Activated CD4-positive, alpha-beta T cell treated with anti-CD3 and anti-CD28 coated beads, Interleukin-2, amount 50 U/mL, for 24 hours (primary cell): ENCODE data around the gene TERT.
"Not testable (repeated sequence)": the region's sequence is repeated elsewhere in the genome, so short reads cannot be mapped to it uniquely, and the experiment has no call there.

Source experiments
- DNase-seq, 2 donors: peaks; one replicate each; pipeline ENCODE4 v3.0.0-alpha.2; 2020; ENCODE audit warnings: low read depth in 1 of 2, low spot score in 1 of 2

Gene TERT

DNA sequence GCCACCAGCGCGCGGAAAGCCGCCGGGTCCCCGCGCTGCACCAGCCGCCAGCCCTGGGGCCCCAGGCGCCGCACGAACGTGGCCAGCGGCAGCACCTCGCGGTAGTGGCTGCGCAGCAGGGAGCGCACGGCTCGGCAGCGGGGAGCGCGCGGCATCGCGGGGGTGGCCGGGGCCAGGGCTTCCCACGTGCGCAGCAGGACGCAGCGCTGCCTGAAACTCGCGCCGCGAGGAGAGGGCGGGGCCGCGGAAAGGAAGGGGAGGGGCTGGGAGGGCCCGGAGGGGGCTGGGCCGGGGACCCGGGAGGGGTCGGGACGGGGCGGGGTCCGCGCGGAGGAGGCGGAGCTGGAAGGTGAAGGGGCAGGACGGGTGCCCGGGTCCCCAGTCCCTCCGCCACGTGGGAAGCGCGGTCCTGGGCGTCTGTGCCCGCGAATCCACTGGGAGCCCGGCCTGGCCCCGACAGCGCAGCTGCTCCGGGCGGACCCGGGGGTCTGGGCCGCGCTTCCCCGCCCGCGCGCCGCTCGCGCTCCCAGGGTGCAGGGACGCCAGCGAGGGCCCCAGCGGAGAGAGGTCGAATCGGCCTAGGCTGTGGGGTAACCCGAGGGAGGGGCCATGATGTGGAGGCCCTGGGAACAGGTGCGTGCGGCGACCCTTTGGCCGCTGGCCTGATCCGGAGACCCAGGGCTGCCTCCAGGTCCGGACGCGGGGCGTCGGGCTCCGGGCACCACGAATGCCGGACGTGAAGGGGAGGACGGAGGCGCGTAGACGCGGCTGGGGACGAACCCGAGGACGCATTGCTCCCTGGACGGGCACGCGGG is at the start of gene TERT:
TERT (minus strand) TSS at position 234 of the 815 bp plus-strand sequence; CDS start at position 155, 79 bp downstream.
- DNase-seq, result peak; percentile 71 to 78

DNA sequence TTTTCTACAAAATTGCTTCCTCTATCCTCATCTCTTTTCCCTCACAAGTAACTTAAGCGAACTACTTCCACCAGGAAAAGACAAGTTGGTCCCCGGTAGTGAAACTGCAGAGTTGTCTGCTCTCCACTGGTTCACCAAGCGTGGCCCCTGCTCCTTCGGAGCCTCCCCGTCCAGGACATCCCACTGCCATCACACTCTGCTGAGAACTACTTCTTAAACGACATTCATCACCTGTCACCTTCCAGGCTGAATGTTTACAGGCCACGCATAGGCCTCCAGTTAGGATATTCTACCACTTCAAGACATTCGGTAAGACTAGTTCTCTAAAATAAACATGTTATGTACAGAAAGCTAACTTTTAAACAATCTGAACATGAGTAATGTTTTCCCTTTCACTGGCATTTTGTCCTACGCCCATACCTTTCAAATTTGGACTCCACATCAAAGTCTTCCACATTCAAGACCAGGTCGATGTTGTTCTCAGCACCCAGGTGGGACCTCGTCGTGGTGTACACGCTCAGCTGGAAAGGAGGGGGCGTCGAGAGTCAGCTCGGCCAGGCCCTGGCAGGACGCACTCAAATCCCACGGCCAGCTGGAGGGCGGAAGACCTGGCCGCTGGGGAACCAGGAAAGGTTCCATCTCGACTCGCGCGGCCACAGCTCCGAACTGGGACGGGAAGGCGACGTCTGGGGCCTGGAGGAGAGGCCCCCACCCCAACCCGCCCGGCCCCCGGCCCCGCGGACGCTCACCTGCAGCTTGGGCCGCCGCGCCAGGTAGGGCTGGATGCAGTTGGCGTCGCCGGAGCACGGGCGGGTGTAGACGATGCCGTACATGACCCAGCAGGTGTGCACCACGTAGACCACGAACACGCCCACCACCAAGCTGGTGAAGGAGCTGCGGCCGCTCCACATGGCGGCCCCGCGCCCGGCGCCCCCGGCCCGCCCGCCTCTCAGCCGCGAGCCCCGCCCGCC is 49.3 kb upstream of the TERT start:
- DNase-seq, result no peak

DNA sequence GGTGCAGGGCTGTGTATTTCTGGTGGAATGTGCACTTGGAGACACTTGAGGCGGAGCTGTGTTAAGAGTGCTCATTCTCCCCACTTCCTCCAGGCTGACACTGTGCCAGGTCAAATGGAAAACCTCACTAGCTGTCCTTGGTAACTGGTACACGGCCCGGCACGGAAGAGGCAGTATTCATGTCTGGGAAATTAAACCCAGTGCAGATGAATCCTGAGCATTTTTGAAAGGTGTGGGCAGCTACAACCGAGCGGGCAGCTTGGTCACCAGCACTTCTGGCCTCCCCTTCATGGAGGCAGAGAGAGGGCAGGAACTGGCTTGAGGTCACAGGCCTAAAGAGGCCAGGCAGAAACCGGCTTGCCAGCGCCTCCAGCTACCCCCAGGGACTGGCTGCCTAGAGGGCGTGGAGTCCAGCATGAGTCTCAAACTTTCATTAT is 48.5 kb upstream of the TERT start:
- no peak for DNase-seq

DNA sequence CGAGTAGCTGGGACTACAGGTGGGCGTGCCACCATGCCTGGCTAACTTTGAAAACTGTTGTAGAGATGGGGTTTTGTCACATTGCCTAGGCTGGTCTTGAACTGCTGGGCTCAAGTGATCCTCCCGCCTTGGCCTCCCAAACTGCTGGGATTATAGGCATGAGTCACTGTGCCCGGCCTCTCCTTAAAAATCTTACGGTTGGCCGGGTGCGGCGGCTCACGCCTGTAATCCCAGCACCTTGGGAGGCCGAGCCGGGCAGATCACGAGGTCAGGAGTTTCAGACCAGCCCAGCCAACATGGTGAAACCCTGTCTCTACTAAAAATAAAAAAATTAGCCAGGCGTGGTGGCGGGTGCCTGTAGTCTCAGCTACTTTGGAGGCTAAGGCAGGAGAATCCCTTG is 47.8 kb upstream of the TERT start:
- not testable (repeated sequence) for DNase-seq

DNA sequence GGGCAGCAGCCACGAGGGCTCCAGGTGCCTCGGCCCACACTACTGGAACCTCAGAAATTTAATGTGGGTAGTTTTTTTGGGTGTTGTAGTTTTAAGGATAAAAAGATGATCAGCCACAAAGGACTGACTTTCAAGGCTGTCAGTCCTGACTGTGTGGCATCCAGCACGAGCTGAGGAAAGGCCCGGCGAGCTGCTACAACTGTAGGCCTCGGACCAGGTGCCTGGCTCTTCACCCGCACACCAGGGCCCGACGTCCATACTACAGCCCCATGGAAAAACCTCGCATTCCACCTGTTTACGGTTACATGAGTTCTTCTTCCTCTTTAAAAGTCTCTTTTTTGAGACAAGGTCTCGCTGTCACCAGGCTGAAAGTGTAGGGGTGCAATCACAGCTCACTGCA is 47.4 kb upstream of the TERT start:
- no peak for DNase-seq

DNA sequence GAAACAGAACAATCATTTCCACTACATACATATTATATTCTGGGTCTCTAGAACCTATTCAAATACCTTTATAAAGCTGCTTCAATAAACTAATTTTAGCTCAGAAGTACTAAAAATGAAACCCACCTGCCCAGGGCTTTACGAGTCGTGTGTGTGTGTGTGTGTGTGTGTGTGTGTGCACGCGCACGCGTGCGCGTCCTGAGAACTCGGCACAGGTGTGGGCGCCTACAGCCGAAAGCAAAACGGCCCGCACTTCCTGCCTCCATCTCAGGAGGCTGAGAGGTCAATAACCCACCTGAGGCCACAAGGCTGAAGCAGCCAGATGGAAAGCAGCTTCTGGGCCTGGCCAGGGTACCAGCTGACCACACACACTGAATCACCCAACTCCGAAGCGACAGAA is 47.0 kb upstream of the TERT start:
- DNase-seq, result no peak

DNA sequence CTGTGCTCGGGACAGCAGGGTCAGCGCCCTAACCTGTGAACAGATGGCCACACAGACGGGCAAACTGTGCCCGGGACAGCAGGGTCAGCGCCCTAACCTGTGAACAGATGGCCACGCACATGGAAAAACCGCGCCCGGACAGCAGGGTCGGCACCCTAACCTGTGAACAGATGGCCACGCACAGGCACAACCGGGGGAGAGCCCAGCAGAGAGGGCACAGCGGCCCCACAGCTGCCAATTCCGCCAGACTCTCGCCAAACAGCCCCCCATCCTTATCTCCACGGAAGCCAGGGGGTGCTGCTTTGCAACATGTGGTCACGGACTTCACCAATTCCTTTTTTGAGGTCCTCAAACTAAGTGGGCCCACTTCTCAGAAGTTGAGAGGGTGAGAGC is 44.9 kb upstream of the TERT start:
- not testable (repeated sequence) for DNase-seq

DNA sequence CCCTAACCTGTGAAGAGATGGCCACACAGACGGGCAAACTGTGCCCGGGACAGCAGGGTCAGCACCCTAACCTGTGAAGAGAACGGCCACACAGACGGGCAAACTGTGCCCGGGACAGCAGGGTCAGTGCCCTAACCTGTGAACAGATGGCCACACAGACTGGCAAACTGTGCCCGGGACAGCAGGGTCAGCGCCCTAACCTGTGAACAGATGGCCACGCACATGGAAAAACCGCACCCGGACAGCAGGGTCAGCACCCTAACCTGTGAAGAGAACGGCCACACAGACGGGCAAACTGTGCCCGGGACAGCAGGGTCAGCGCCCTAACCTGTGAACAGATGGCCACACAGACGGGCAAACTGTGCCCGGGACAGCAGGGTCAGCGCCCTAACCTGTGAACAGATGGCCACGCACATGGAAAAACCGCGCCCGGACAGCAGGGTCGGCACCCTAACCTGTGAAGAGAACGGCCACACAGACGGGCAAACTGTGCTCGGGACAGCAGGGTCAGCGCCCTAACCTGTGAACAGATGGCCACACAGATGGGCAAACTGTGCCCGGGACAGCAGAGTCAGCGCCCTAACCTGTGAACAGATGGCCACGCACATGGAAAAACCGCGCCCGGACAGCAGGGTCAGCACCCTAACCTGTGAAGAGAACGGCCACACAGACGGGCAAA is 44.4 kb upstream of the TERT start:
- not testable (repeated sequence) for DNase-seq

DNA sequence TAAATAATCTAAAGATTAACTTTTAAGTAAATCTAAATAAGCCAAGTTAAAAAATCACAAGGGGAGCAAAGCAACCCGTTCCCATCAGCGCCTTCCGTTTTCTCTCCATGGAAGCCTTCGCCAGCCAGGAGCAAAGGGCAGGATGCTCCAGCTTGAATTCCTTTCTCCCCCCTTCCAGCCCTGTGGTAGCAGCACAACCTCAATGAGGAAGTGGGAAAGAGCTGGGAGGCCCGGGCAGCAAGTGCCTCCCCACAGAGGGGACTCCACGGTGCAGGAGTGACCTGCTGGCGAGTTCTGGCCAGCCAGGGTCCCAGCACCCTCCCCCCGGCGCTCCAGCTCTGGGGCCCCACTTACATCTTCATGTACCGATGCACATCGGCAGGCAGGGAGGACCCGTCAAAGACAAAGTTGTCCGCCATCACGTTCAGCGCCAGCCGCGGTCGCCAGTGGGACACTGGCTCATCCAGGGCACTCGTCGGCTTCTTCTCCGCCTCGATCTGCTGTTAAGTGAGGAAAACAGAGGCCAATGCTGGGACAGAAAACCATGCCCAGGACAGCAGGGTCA is 43.7 kb upstream of the TERT start:
- DNase-seq, result no peak

DNA sequence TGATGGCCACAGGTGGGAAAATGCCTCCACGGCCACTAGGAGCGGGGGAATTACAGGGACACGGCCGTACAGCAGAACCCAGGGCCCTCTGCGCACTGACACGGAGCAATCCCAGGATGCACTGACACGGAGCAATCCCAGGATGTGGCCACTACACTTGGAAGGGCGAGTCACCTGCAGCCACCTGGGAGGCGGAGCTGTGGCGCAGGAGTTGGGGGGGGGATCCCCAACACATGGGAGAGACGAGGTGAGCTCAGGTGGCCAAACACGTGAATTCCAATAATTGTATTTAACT is 43.3 kb upstream of the TERT start:
- no peak for DNase-seq

DNA sequence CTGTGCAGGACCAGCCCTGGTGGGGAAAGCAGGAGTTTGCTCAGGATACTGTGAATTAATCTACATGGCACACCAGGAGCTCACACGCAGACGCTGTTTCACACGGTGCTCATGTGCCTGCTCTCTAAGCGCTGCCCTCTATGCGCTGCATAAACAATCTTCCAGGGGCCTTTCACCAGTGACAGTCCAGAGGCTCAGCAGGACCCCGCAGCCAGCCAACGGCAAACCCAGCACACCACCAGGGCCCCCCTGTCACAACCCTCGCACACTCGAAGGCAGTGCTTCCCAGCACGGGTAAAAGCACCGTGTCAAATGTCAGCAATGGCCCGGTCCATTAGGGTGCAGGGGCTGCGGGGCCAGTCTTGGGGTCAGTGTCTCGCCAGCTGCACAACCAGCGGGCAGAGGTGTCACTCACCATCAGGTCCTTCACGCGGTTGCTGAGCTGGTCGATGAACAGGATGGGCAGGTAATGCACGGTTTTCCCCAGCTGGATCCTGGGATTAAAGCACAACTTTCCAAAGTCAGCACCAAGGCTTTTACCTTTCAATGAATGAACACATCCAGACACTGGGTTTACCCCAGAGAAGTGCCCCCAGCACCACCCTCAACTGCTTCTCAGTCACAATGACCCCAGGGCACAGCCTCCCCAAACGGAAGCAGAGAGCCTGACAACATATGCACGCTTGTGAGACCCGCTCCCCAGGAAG is 42.8 kb upstream of the TERT start:
- DNase-seq, result no peak

DNA sequence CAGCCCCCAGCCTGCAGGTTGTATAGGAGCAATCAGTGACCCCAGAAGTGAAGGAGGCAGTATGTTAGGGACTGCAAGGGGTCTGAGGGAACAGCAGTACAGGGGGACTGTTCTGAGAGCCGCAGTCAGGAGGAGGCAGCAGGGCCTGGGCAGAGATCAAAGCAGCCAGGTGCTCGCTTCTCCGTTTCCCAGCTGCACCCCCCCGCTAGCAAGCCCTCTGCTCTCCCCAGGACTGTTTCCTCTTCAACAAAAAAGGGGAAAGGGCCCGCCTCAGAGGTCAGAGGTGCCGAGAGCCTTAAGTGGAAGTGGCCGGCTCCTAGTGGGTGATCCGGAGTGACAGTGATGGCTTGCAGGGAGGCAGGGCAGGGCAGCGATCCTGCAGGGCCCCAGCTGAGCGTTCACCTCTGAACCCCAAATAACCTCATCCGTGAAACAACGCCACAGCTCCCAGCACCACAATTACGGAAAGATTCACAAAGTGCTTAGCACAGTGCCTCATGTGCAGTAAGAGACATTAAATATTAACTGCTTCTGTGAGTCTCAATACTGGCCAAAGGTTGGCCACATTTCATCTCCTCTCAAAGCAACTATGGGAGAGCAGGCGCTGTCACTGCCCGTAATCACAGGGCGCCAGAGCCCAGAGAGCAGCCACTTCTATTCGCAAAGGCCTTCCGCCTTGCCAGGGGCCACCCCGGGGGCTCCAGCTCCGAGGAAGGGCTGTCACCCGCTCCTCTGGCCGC is 42.1 kb upstream of the TERT start:
- no peak for DNase-seq

DNA sequence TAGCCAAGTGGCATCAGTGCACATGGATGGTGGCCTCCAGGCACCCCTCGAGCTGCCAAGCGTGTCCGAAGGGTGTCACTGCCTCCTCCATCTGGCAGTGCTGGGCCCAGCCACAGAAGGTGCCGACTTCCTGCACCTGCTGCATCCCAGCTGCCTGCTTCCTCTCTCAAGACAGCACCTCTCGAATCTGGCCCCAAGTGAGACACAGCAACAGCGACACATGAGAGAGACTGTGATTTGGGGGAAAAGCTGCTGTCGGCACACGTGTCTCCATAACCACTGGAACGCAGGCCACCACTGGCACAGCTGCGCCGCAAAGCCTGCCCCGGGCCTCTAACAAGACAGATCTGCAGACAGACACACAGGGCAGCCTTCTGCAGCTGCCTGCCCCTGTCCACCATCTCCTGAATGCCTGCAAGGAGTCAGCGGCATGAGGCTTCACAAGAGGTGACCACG is 41.3 kb upstream of the TERT start:
- DNase-seq, result no peak

DNA sequence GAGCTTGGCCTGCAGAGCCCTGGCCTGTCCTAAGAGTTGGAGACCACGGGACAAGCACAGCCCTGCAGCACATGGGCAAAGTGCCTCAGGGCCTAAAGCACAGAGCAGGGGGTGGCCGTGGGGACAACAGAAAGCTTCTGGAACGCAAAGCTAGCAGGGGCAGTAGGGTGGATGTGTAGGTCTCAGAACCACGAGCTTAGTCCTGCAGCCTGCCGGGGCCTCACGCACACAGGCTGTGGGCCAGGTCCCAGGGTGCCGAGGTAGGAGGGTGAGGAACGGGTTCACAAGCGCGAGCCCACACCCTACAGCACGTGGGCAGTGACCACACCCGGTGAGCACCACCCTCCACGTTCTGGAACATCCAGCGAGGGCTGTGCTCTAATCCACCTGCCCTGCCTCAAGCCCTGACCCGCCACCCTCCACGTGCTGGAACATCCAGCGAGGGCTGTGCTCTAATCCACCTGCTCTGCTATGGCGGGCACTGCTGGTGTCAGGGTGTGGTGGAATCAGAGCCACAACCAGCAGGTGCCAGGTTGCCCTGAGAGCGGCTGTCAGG is 40.8 kb upstream of the TERT start:
- no peak for DNase-seq

DNA sequence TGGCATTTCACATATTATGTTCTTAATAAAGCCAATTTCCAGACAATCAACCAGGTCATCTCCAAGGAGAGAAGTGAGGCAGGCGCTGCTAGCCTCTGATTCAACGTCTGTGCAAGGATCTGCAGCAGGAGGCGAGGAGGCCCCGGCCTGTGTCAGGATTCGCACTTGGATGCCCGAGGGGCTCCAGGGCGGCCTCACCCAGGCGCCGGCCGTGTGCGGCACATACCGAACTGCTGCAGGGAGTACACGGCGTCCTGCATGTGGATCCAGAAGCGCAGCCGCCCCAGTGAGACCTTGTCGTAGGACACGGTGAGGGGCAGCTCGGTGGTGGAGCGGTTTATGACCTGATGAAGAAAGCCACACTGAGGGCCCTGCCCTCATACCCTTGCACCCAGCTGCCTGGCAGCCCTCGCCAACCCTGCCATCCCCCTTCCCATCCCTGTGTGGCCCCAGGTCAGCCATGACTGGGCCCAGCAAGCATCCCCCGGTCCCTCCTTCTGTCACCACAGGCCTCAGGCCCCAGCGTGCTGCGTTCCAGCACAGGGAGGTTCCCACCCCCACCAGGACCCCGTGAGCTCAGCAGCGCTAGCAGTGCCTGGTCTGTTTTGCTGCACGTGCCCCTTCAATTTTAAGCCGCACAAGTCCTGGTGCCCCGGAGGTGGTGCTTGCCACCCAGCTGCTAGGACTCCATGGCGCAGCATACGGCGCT is 40.1 kb upstream of the TERT start:
- no peak for DNase-seq

DNA sequence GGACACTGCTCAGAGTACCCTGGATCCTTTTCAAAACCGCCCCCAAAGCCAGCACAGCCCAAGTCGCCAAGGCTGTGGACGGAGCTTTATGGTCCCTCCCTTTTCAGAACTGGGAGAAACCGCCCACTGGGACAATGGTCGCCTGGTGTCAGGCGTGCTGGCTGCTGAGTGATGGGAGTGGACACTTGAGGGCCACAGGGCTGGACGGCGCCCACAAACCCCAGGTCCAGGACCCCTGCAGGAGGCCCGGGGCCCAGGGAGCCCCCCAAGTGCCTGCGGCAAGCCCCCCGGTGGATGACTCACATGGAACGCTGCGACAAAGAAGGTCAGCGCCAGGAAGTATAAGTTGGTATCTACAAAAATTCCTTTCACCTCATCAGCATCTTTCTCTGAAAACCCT is 39.1 kb upstream of the TERT start:
- DNase-seq, result no peak

DNA sequence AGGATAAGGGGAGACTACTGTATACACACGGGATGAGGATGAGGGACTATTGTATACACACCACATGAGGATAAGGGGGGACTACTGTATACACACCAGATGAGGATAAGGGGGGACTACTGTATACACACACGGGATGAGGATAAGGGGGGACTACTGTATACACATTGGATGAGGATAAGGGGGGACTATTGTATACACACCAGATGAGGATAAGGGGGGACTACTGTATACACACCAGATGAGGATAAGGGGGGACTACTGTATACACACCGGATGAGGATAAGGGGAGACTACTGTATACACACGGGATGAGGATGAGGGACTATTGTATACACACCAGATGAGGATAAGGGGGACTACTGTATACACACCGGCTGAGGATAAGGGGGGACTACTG is 38.4 kb upstream of the TERT start:
- not testable (repeated sequence) for DNase-seq

DNA sequence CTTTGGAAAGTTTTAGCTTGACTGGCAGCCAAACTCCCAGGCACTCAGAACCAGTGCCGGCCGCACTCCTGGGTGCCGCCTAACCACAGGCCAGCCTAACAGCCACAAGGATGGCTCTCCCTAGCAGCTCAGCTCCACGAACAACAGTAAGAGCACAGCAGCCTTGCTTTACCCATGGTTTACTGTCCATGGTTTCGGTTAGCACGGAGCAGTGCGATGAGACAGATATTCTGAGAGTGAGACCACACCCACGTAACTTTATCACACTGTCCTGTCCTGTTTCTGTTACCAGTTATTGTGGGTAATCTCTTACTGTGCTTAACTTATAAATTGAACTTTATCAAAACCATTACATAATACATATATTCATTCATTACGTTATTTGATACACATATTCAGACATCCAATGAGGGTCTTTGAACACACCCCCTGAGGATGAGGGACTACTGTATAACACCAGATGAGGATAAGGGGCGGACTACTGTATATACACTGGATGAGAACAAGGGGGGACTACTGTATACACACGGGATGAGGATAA is 37.7 kb upstream of the TERT start:
- DNase-seq, result no peak
